NCI-H82 treated with DMSO at 0.1 percent for 48 hours (cell line): ENCODE measurements around the gene LGR4.
"Not testable (repeated sequence)": the region's sequence is repeated elsewhere in the genome, so short reads cannot be mapped to it uniquely, and the experiment has no call there.

Experiments used
- DNase-seq: peaks from one replicate; lab custom pipeline; 2025; ENCODE audit not compliant: unreplicated experiment; lab: John Stamatoyannopoulos, UW

LGR4 gene

GRCh38 chr11:27460158-27460978 lies 12.2 kb downstream of the LGR4 start:
- no peak for DNase-seq

DNA sequence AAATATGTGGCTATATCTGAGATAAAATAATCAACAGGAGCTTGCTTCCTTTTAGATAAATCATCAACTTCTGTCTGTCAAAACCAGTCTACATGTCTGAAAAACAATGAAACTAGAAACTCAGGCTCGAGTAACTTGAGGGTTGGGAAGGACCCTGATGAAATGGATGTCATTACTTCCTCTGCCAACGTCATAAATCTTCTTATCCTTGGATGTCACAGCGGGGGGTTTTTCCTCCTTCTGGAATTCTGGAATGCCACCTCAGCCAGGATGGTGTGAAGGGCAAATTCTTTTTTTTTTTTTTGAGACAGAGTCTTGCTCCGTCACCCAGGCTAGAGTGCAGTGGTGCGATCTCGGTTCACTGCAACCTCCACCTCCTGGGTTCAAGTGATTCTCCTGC lies 13.4 kb downstream of the LGR4 start:
- DNase-seq, result no peak

- no peak for DNase-seq
Measured at GRCh38 chr11:27458182-27458581, 14.4 kb downstream of the LGR4 start.

DNA sequence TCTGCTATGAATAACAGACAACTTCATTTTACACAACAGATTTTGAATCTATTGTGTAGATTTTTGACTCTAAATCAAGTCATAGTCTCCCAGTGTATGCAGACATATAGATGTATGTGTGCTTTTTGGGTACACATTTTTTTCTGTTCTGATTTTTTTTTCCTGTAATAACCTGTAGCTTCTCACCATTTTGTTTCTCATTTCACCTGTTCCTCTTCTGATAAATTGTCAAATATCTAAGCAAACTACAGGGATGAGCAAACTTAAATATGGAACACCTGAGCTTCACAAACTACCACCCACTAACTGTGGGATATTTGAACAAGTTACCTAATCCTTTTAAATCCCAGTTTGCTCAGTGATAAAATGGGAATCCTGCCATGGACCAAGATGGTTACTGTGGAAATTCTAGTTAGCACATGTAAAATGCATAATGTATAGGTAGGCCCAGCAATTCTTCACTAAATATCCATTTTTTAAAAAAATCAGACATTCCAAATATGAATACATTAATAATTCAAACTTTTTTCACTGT lies 15.7 kb downstream of the LGR4 start:
- DNase-seq, result no peak

DNA sequence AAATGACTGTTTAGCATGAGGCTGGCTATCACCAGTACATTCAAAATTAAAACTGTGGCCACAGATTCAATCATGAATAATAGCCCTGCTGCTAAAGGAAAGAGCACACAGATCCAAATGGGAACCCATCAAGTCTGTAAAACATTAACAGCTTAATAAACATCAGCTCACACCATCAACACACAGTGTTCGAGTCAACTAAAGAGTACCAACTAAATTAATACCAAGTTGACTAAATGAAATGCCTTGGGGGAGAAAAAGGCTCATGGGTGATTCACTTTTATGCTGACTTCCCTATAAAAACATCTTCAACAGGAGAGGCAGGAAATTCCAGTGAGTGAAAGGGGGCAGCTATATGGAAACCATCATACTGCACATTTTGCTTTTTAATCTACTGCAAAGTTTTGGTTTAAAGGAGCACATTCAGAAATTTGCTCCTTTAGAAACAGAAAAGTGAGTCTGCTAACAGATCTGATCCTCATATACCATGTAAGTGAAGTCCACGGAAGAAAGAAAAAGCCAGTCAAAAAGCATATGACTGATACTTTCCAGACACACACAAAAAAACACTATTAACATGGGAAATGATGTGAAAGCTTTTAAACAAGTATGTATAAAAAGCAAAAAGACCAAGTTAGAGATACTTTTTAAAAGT lies 16.3 kb downstream of the LGR4 start:
- DNase-seq, result no peak

- DNase-seq, result no peak
Measured at GRCh38 chr11:27455667-27456066, 16.9 kb downstream of the LGR4 start.

DNA sequence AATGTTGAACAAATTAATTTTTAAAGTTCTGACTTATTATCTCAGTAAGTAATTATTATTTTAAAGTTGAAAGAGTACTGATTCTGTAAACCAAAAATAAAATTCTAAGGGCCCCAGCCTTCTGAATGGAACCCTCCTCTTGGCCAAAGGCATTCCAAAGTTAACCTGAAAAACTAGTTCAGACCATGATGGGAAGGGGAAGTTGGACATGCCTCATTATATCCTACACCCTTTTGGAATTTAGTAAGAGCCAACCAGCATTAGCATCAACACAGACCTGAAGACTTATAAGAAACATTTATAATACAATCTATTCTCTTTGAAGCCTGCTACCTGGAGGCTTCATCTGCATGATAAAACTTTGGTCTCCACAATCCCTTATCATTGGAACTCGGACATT lies 18.9 kb downstream of the LGR4 start:
- no peak for DNase-seq

GRCh38 chr11:27452147-27452546 lies 20.4 kb downstream of the LGR4 start:
- DNase-seq, result no peak

GRCh38 chr11:27451244-27451965 lies 21.2 kb downstream of the LGR4 start:
- DNase-seq, result no peak

- not testable (repeated sequence) for DNase-seq
Measured at GRCh38 chr11:27448184-27448540, 24.4 kb downstream of the LGR4 start.

DNA sequence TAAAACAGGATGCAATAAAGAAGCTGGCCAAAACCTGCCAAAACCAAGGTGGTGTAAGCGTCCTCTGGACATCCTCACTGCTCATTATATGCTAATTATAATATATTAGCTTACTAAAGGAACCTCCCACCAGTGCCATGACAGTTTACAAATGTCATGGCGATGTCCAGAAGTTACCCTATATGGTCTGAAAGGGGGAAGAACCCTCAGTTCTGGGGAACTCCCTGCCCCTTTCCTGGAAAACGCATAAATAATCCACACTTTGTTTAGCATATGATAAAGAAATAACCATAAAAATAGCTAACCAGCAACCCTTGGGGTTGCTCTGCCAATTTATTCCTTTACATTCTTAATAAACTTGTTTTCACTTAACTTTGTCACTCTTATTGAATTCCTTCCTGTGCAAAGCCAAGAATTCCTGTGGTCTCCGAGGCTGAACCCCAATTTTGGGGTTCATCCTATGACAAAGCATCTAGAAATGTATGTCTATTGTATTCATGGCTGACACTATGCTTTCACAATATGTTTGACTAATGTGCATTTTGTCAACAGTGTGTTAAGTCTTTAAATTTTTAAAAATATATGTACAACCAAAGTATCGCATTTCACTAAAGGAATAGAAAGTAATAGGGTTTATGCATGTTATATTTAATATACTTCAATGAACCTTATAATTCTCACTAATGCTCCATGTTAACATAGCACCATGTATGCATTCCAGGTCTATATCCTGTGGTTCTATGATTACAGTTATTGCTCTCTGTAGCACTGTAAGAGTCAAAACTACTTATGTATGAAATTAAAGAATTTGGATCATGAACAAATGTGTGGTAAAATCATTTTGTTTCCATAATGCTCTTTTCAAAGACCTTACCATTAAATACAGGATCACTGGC lies 25.1 kb downstream of the LGR4 start:
- DNase-seq, result no peak

DNA sequence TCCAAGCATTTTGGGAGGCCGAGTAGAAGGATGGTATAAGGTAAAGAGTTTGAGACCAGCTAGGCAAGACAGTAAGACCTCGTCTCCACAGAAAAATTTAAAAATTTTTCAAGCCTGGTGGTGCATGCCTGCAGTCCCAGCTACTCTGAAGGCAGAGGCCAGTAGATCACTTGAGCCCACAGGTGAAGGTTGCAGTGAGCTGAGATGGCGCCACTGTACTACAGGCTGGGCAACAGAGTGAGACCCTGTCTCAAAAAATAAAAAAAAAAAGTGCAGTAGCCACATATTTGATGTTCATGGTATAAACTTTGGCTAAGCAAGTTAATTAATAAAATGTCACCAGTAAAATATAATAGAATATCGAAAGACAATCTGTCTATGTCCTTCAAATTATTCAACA lies 27.0 kb downstream of the LGR4 start:
- no peak for DNase-seq

DNA sequence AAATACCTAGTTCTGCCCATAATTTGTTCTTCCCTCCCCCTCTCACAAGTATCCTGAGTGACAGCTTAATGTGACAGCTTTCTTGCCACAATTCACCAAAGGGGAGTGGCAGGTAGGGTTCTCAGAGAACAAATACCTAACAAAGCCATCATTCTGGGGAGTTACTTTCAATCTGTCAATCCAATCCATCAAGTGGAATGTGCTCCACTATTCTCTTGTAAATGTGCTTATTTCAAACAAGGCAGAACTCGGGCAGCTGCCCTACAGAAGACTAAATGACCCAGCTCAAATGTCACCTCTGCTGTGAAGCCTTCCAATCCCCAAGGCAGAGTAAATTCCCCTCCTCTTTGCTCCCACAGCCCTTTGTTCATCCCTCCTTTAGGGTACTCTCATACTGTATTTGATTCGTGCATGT lies 27.8 kb downstream of the LGR4 start:
- DNase-seq, result no peak

GRCh38 chr11:27443746-27444507 lies 28.7 kb downstream of the LGR4 start:
- no peak for DNase-seq

DNA sequence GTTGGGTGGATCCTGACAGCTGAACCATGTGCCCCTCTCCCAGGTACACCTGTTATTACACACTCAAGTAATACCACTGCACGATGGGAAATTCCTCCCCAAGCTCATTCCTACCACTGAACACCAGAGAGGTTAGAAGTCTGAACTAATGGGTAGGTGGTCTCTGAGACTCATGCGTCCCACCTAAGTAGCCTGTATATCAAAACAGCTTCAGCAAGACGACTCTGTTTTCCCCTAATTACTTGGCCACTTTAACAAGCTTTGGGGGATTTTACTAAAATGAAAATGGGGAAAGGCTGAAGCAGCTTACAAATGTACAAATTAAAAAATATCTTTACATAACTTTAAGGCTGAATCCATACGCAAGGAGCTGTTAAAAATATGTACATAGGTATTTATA lies 29.4 kb downstream of the LGR4 start:
- no peak for DNase-seq

DNA sequence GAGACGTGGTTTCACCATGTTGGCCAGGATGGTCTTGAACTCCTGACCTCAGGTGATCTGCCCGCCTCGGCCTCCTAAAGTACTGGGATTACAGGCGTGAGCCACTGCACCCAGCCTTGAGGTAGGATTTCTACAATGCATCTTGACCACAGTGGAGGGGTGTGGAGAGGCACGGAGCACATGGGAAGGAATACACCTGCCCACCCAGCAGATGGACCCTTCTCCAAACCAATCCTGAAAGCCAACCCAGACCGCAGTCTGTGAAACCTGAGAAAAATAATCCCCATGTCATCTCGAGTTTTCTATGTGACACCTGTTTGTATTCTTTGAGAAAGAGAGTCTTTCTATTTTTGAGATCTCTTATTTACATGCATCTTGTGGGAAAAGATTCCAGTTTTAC lies 32.5 kb downstream of the LGR4 start:
- DNase-seq, result no peak

- no peak for DNase-seq
Measured at GRCh38 chr11:27438595-27438981, 34.0 kb downstream of the LGR4 start.

DNA sequence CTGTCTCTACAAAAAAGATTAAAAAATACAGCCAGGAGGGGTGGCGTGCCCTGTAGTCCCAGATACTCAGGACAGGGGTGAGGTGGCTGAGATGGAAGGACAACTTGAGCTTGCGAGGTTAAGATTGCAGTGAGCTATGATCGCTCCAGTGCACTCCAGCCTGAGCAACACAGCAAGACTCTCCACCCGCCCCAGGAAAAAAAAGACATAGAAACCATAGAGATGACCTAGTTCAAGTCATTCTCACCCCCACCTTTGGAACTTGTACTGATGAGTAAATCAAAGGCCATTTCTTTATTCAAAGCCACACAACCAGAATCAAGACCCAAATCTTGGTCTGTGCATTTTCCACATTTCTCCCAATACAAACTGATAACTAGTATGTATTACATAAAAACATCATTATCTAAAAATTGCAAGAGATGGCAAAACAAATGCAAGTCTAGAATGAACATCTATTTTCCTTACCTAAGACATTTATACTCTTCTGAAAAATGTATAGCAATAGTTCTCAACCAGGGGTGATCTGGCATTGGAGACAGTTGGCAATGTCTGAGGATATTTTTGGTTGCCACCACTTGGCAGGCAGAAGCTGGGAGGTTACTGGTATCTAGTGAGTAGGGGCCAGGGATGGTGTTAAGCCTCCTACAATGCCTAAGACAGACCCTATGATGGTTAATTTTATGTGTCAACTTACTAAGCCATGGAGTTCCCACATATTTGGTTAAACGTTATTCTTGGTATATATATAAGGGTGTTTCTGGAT lies 34.6 kb downstream of the LGR4 start:
- no peak for DNase-seq

- DNase-seq, result no peak
Measured at GRCh38 chr11:27436916-27437315, 35.7 kb downstream of the LGR4 start.
